ENCODE data around the gene CRYBB1.
A peak's percentile ranks its signal among the peaks of the same experiment; 100 is the strongest.

The CRYBB1 gene

GRCh38 chr22:26623984-26624383 is 6.2 kb upstream of the CRYBB1 start:
- Histone ChIP-seq H3K4me3 (ENCODE audit: control insufficient read depth in 1 of 7, extremely low read depth in 1 of 7, insufficient read depth in 4 of 7, low read depth in 2 of 7, low read length in 6 of 7) (no peak overlapping the region), H3K4me1 (ENCODE audit: control extremely low read depth in 1 of 4, control insufficient read depth in 4 of 4, insufficient read depth in 4 of 4, low read length in 3 of 4) (peaks cover 0 to 29% (median 17%) of the 10 kb centered on the region in 4 experiments), H3K27me3 (replicated peaks in 2 of 5; ENCODE audit: control insufficient read depth in 4 of 5, insufficient read depth in 5 of 5, low read length in 4 of 5) (no peaks in the 10 kb centered on the region), H3K9me3 (ENCODE audit: control extremely low read depth in 1 of 5, control insufficient read depth in 4 of 5, insufficient read depth in 2 of 5, low read depth in 1 of 5, low read length in 4 of 5) (no peaks in the 10 kb centered on the region), H3K36me3 (ENCODE audit: control insufficient read depth in 4 of 4, insufficient read depth in 4 of 4, low read length in 3 of 4) (no peaks in the 10 kb centered on the region), H3K27ac (ENCODE audit: insufficient read depth in 1 of 2, low read depth in 1 of 2, low read length in 2 of 2, poor library complexity in 1 of 2, severe bottlenecking in 2 of 2) (no peak overlapping the region)
- DNase-seq = no peak
- ChIA-PET POLR2A (no interaction called here), CTCF (interaction anchor here (0.6 to 1.8 kb wide), 5 partner anchors 9 to 122 kb away, joined by 3 to 4 read pairs (median 4); no protein-coding TSS in a partner anchor)
- WGBS (ENCODE audit: insufficient coverage) = 100% methylated on average over 1 of the region's 1 CpG

- WGBS (ENCODE audit: insufficient coverage) = 92% methylated on average over 4 of the region's 7 CpGs
- ChIA-PET POLR2A (no interaction called here), CTCF (interaction anchor here (0.7 to 1.3 kb wide), 2 partner anchors 19 to 20 kb away, joined by 3 read pairs; no protein-coding TSS in a partner anchor)
- Histone ChIP-seq H3K36me3 (ENCODE audit: control insufficient read depth in 4 of 4, insufficient read depth in 4 of 4, low read length in 3 of 4) (no peaks in the 10 kb centered on the region), H3K27ac (ENCODE audit: insufficient read depth in 1 of 2, low read depth in 1 of 2, low read length in 2 of 2, poor library complexity in 1 of 2, severe bottlenecking in 2 of 2) (no peak within 1 kb of the TSS), H3K9me3 (ENCODE audit: control extremely low read depth in 1 of 5, control insufficient read depth in 4 of 5, insufficient read depth in 2 of 5, low read depth in 1 of 5, low read length in 4 of 5) (no peaks in the 10 kb centered on the region), H3K4me3 (ENCODE audit: control insufficient read depth in 1 of 7, extremely low read depth in 1 of 7, insufficient read depth in 4 of 7, low read depth in 2 of 7, low read length in 6 of 7) (no peak within 1 kb of the TSS), H3K27me3 (replicated peaks in 2 of 5; ENCODE audit: control insufficient read depth in 4 of 5, insufficient read depth in 5 of 5, low read length in 4 of 5) (no peaks in the 10 kb centered on the region), H3K4me1 (ENCODE audit: control extremely low read depth in 1 of 4, control insufficient read depth in 4 of 4, insufficient read depth in 4 of 4, low read length in 3 of 4) (peaks cover 0 to 33% (median 25%) of the 10 kb centered on the region in 4 experiments)
- DNase-seq = no peak
These were observed 3.8 kb upstream of the CRYBB1 start, which contains the start of gene CRYBA4 for GRCh38 chr22:26621663-26622062. TSS of gene CRYBA4 (plus strand) at chr22:26621963. CDS start at chr22:26622597, 634 bp downstream.

GRCh38 chr22:26620197-26620596 is 2.4 kb upstream of the CRYBB1 start:
- no peaks in the 10 kb centered on the region for H3K36me3 ChIP-seq (ENCODE audit: control insufficient read depth in 4 of 4, insufficient read depth in 4 of 4, low read length in 3 of 4)
- H3K4me3 ChIP-seq (ENCODE audit: control insufficient read depth in 1 of 7, extremely low read depth in 1 of 7, insufficient read depth in 4 of 7, low read depth in 2 of 7, low read length in 6 of 7) = no peak overlapping the region
- ChIA-PET CTCF (interaction anchor here (0.6 kb wide), 1 partner anchor 22 kb away, joined by 3 read pairs; no protein-coding TSS in a partner anchor), POLR2A (no interaction called here)
- peaks cover 0 to 46% (median 33%) of the 10 kb centered on the region in 4 experiments for H3K4me1 ChIP-seq (ENCODE audit: control extremely low read depth in 1 of 4, control insufficient read depth in 4 of 4, insufficient read depth in 4 of 4, low read length in 3 of 4)
- H3K9me3 ChIP-seq (ENCODE audit: control extremely low read depth in 1 of 5, control insufficient read depth in 4 of 5, insufficient read depth in 2 of 5, low read depth in 1 of 5, low read length in 4 of 5) = no peaks in the 10 kb centered on the region
- no peak overlapping the region for H3K27ac ChIP-seq (ENCODE audit: insufficient read depth in 1 of 2, low read depth in 1 of 2, low read length in 2 of 2, poor library complexity in 1 of 2, severe bottlenecking in 2 of 2)
- H3K27me3 ChIP-seq (replicated peaks in 2 of 5; ENCODE audit: control insufficient read depth in 4 of 5, insufficient read depth in 5 of 5, low read length in 4 of 5) = no peaks in the 10 kb centered on the region
- WGBS (ENCODE audit: insufficient coverage) = 100% methylated on average over 1 of the region's 2 CpGs
- no peak for DNase-seq

GRCh38 chr22:26619510-26619909 is 1.7 kb upstream of the CRYBB1 start:
- peaks cover 4 to 49% (median 37%) of the 10 kb centered on the region in 4 experiments for H3K4me1 ChIP-seq (ENCODE audit: control extremely low read depth in 1 of 4, control insufficient read depth in 4 of 4, insufficient read depth in 4 of 4, low read length in 3 of 4)
- no peaks in the 10 kb centered on the region for H3K9me3 ChIP-seq (ENCODE audit: control extremely low read depth in 1 of 5, control insufficient read depth in 4 of 5, insufficient read depth in 2 of 5, low read depth in 1 of 5, low read length in 4 of 5)
- no peak overlapping the region for H3K27ac ChIP-seq (ENCODE audit: insufficient read depth in 1 of 2, low read depth in 1 of 2, low read length in 2 of 2, poor library complexity in 1 of 2, severe bottlenecking in 2 of 2)
- peak in 1 of 3 donors; percentile 44 for DNase-seq
- ChIA-PET CTCF (no interaction called here), POLR2A (no interaction called here)
- WGBS (ENCODE audit: insufficient coverage) = 66% methylated on average over 5 of the region's 6 CpGs
- no peaks in the 10 kb centered on the region for H3K36me3 ChIP-seq (ENCODE audit: control insufficient read depth in 4 of 4, insufficient read depth in 4 of 4, low read length in 3 of 4)
- no peak overlapping the region for H3K4me3 ChIP-seq (ENCODE audit: control insufficient read depth in 1 of 7, extremely low read depth in 1 of 7, insufficient read depth in 4 of 7, low read depth in 2 of 7, low read length in 6 of 7)
- H3K27me3 ChIP-seq (replicated peaks in 2 of 5; ENCODE audit: control insufficient read depth in 4 of 5, insufficient read depth in 5 of 5, low read length in 4 of 5) = no peaks in the 10 kb centered on the region

DNA sequence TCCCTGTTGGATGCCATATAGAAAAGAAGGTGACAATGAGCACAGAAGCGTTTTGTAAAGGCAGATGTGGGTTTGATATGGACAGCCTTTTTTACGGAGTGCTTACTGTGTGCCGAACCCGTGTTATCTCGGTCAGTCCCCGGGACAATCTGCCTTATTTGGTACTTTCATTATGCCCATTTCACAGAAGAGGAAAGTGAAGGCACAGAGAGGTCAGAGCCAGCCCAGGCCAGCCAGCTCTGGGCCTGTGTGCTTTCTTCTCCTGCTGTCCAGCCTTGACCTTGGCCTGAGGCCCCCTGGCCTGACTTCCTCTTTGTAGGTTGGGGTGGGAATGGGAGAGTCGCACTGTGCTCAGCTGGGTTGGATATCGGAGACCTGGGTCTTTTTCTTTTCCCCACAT is 628 bp upstream of the CRYBB1 start:
- H3K9me3 ChIP-seq (ENCODE audit: control extremely low read depth in 1 of 5, control insufficient read depth in 4 of 5, insufficient read depth in 2 of 5, low read depth in 1 of 5, low read length in 4 of 5) = no peaks in the 10 kb centered on the region
- H3K4me1 ChIP-seq (ENCODE audit: control extremely low read depth in 1 of 4, control insufficient read depth in 4 of 4, insufficient read depth in 4 of 4, low read length in 3 of 4) = peaks cover 4 to 49% (median 37%) of the 10 kb centered on the region in 4 experiments
- ChIA-PET CTCF (interaction anchor here (0.7 to 2.7 kb wide), 2 partner anchors 12 to 63 kb away, joined by 3 to 10 read pairs; no protein-coding TSS in a partner anchor), POLR2A (no interaction called here)
- no peak for DNase-seq
- 100% methylated on average over 3 of the region's 8 CpGs for WGBS (ENCODE audit: insufficient coverage)
- H3K36me3 ChIP-seq (ENCODE audit: control insufficient read depth in 4 of 4, insufficient read depth in 4 of 4, low read length in 3 of 4) = no peaks in the 10 kb centered on the region
- H3K27ac ChIP-seq (ENCODE audit: insufficient read depth in 1 of 2, low read depth in 1 of 2, low read length in 2 of 2, poor library complexity in 1 of 2, severe bottlenecking in 2 of 2) = peak overlapping the region in 1 of 2 experiments; percentile 52
- H3K27me3 ChIP-seq (replicated peaks in 2 of 5; ENCODE audit: control insufficient read depth in 4 of 5, insufficient read depth in 5 of 5, low read length in 4 of 5) = no peaks in the 10 kb centered on the region
- no peak overlapping the region for H3K4me3 ChIP-seq (ENCODE audit: control insufficient read depth in 1 of 7, extremely low read depth in 1 of 7, insufficient read depth in 4 of 7, low read depth in 2 of 7, low read length in 6 of 7)

DNA sequence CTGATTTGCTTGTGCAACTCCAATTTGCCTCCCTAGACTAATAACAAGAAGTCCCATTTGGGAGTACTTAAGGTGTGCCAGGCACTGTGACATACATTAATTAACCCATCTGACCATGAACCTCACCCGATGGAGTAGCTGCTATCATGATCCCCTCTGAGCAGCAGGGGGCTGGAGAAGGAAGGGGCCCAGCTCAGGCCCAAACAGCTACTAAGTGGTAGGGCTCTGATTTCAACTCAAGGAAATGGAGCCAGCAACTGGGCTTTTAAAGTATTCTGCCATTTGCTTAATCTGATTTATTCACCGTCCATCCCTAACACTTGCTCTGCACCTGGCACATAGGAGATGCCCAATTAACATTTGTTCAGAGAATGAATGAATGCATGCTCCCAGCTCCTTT is 1.2 kb downstream of the CRYBB1 start:
- Histone ChIP-seq H3K4me1 (ENCODE audit: control extremely low read depth in 1 of 4, control insufficient read depth in 4 of 4, insufficient read depth in 4 of 4, low read length in 3 of 4) (peaks cover 4 to 49% (median 37%) of the 10 kb centered on the region in 4 experiments), H3K36me3 (ENCODE audit: control insufficient read depth in 4 of 4, insufficient read depth in 4 of 4, low read length in 3 of 4) (no peaks in the 10 kb centered on the region), H3K9me3 (ENCODE audit: control extremely low read depth in 1 of 5, control insufficient read depth in 4 of 5, insufficient read depth in 2 of 5, low read depth in 1 of 5, low read length in 4 of 5) (no peaks in the 10 kb centered on the region), H3K27me3 (replicated peaks in 2 of 5; ENCODE audit: control insufficient read depth in 4 of 5, insufficient read depth in 5 of 5, low read length in 4 of 5) (no peaks in the 10 kb centered on the region), H3K27ac (ENCODE audit: insufficient read depth in 1 of 2, low read depth in 1 of 2, low read length in 2 of 2, poor library complexity in 1 of 2, severe bottlenecking in 2 of 2) (no peak overlapping the region), H3K4me3 (ENCODE audit: control insufficient read depth in 1 of 7, extremely low read depth in 1 of 7, insufficient read depth in 4 of 7, low read depth in 2 of 7, low read length in 6 of 7) (no peak overlapping the region)
- WGBS (ENCODE audit: insufficient coverage) = 94% methylated on average over 2 of the region's 2 CpGs
- ChIA-PET CTCF (interaction anchor here (0.6 to 2.7 kb wide), 3 partner anchors 10 to 25 kb away, joined by 3 to 10 read pairs (median 3); no protein-coding TSS in a partner anchor), POLR2A (no interaction called here)
- DNase-seq = no peak

DNA sequence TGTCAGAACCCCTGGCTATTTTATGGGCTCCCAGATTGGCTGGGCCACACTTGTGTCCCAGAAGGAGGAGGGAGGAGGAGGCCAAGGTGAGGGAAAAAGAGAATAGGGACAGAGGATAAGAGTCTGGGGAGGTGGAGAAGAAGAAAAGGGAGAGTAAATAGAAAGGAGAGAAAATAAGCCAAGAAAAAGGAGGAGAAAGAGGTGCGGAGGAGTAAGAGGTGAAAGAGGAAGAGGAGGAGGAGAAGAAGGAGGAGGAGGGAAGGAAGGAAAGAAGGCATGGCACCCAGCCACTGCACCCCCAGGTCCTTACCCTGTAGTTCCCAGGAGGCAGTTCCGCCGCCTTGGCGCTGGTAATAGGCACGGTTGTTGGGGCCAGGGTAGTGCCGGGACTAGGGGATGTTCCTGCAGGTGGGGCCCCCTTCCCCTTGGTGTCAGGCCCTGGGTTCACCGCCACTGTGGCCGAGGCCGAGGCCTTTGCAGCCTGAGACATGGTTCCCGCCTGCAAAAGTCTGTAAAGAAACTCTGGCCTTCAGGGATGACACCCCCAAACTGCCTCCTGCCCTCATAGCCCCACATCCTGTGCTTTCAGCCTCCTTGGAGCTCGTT is 1.9 kb downstream of the CRYBB1 start:
- H3K36me3 ChIP-seq (ENCODE audit: control insufficient read depth in 4 of 4, insufficient read depth in 4 of 4, low read length in 3 of 4) = no peaks in the 10 kb centered on the region
- WGBS (ENCODE audit: insufficient coverage) = 87% methylated on average over 11 of the region's 11 CpGs
- no peak for DNase-seq
- H3K4me3 ChIP-seq (ENCODE audit: control insufficient read depth in 1 of 7, extremely low read depth in 1 of 7, insufficient read depth in 4 of 7, low read depth in 2 of 7, low read length in 6 of 7) = no peak overlapping the region
- ChIA-PET CTCF (interaction anchor here (1.3 to 2.7 kb wide), 2 partner anchors 10 to 15 kb away, joined by 3 to 10 read pairs; no protein-coding TSS in a partner anchor), POLR2A (no interaction called here)
- no peaks in the 10 kb centered on the region for H3K27me3 ChIP-seq (replicated peaks in 2 of 5; ENCODE audit: control insufficient read depth in 4 of 5, insufficient read depth in 5 of 5, low read length in 4 of 5)
- no peak overlapping the region for H3K27ac ChIP-seq (ENCODE audit: insufficient read depth in 1 of 2, low read depth in 1 of 2, low read length in 2 of 2, poor library complexity in 1 of 2, severe bottlenecking in 2 of 2)
- peaks cover 4 to 49% (median 37%) of the 10 kb centered on the region in 4 experiments for H3K4me1 ChIP-seq (ENCODE audit: control extremely low read depth in 1 of 4, control insufficient read depth in 4 of 4, insufficient read depth in 4 of 4, low read length in 3 of 4)
- no peaks in the 10 kb centered on the region for H3K9me3 ChIP-seq (ENCODE audit: control extremely low read depth in 1 of 5, control insufficient read depth in 4 of 5, insufficient read depth in 2 of 5, low read depth in 1 of 5, low read length in 4 of 5)
